Ascending aorta (tissue), 2 donors: ENCODE results near the gene ARHGAP15. TPM values are rescaled to one million over a fixed set of nuclear protein-coding genes. Genes with fewer than 3 reads are reported as not detected.

Experiments
- DNase-seq, 2 donors: peaks; one replicate each; pipeline ENCODE4 v3.0.0-alpha.2; 2019; ENCODE audit warnings: low spot score in 2 of 2
- H3K27ac ChIP-seq, 2 donors: fragments of 200-600 bp; sonication (generic); one replicate each; pipeline ENCODE4 v1.5.1; 2016 to 2017; ENCODE audit warnings: mild to moderate bottlenecking in 1 of 2
- H3K27me3 ChIP-seq: fragments of 200-600 bp; sonication (generic); one replicate; pipeline ENCODE4 v1.5.1; 2017
- H3K36me3 ChIP-seq, 2 donors: fragments of 200-600 bp; sonication (generic); one replicate each; pipeline ENCODE4 v1.5.1; 2016
- H3K4me1 ChIP-seq, 2 donors: fragments of 200-600 bp; sonication (generic); one replicate each; pipeline ENCODE4 v1.5.1; 2016 to 2017; ENCODE audit warnings: mild to moderate bottlenecking in 1 of 2
- H3K4me3 ChIP-seq, 2 donors: fragments of 200-600 bp; sonication (generic); one replicate each; pipeline ENCODE4 v1.5.1; 2016 to 2017; ENCODE audit warnings: mild to moderate bottlenecking in 1 of 2
- H3K9me3 ChIP-seq, 2 donors: fragments of 200-600 bp; sonication (generic); one replicate each; pipeline ENCODE4 v1.5.1; 2016
- CTCF ChIP-seq, 3 experiments: fragments of 200-600 bp in 2 of 3; fragments of 450-650 bp in 1 of 3; sonication (generic) in 2 of 3; IDR thresholded peaks; one replicate each; pipeline ENCODE4 v1.5.1; 2016 to 2019; ENCODE audit warnings: antibody characterized with exemption in 3 of 3, mild to moderate bottlenecking in 1 of 3, moderate library complexity in 1 of 3
- intact Hi-C: fragments of 100-400 bp; cut with DNase I; formaldehyde crosslinking; loops from one replicate; pipeline ENCODE4 v1.15.1; 2023
- total RNA-seq: library from RNA; depleted of rRNA; stranded (reverse); fragments of >200 nt; gene quantifications from one replicate; pipeline ENCODE4 v1.1.0, GENCODE V29; 2016

Gene ARHGAP15
- total RNA-seq, 1 donor from 2014 or later, result 1.4 TPM

- intact Hi-C loops, result no loop called here
- H3K4me1 ChIP-seq, result no peaks in the 10 kb centered on the region
- TF ChIP-seq CTCF (IDR thresholded peaks at IDR 0.05), result no peak
- no peak for DNase-seq
- no peak overlapping the region for H3K4me3 ChIP-seq
- no peaks in the 10 kb centered on the region for H3K9me3 ChIP-seq
- no peaks in the 10 kb centered on the region for H3K27me3 ChIP-seq
- H3K27ac ChIP-seq, result no peak overlapping the region
- no peaks in the 10 kb centered on the region for H3K36me3 ChIP-seq
Observed at GRCh38 chr2:143579456-143579855, 450.2 kb downstream of the ARHGAP15 start.

DNA sequence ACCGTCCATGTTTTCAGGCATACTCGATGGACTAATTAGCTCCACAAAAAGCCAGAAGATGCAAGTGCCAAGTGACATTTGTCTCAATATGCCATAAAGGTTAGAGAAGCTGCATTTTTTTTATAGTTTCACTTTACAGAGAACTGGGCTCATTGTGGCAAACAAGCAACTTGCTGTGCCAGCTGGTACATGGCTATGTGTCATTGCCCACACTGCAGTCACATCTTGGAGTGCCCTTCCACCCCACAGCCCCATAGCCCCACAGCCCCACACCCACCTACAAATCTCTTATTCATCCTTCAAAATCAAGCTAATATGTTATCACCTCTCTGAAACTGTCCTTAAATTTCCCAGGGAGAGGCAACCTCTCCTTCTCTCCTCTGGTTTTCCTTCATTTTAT lies 451.9 kb downstream of the ARHGAP15 start:
- no peaks in the 10 kb centered on the region for H3K36me3 ChIP-seq
- H3K27ac ChIP-seq, result no peak overlapping the region
- no peak for TF ChIP-seq CTCF (IDR thresholded peaks at IDR 0.05)
- no peaks in the 10 kb centered on the region for H3K4me1 ChIP-seq
- H3K9me3 ChIP-seq, result no peaks in the 10 kb centered on the region
- H3K4me3 ChIP-seq, result no peak overlapping the region
- intact Hi-C loops, result no loop called here
- H3K27me3 ChIP-seq, result no peaks in the 10 kb centered on the region
- DNase-seq, result no peak

- no peak for TF ChIP-seq CTCF (IDR thresholded peaks at IDR 0.05)
- no peaks in the 10 kb centered on the region for H3K9me3 ChIP-seq
- DNase-seq, result no peak
- no peaks in the 10 kb centered on the region for H3K27me3 ChIP-seq
- H3K27ac ChIP-seq, result no peak overlapping the region
- H3K4me1 ChIP-seq, result no peaks in the 10 kb centered on the region
- H3K4me3 ChIP-seq, result no peak overlapping the region
- H3K36me3 ChIP-seq, result no peaks in the 10 kb centered on the region
- intact Hi-C loops, result no loop called here
Observed at GRCh38 chr2:143582046-143582747, 453.0 kb downstream of the ARHGAP15 start.

DNA sequence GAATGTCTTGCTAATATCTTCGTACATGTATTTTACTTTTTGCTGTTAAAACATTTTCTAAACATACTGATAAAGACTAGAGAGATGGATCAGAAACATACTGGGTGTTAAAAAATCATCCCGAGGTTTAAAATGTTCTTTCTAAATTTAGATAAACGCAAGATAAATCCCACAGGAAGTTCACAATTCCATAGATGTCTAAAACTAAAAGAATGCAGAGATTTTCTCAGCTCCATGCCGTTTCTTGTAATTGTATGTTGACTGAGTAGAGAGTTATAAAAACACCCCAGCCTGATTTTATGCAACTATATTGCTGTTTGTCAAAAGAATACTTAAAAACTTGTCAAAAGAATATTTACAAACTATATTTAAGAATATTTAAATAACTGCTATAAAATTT lies 455.7 kb downstream of the ARHGAP15 start:
- intact Hi-C loops, result no loop called here
- Histone ChIP-seq H3K36me3 (no peaks in the 10 kb centered on the region), H3K27me3 (no peaks in the 10 kb centered on the region), H3K9me3 (no peaks in the 10 kb centered on the region), H3K4me3 (no peak overlapping the region), H3K4me1 (no peaks in the 10 kb centered on the region), H3K27ac (no peak overlapping the region)
- no peak for TF ChIP-seq CTCF (IDR thresholded peaks at IDR 0.05)
- DNase-seq, result no peak

GRCh38 chr2:143586119-143586518 lies 456.9 kb downstream of the ARHGAP15 start:
- no peaks in the 10 kb centered on the region for H3K9me3 ChIP-seq
- no peaks in the 10 kb centered on the region for H3K27me3 ChIP-seq
- no peaks in the 10 kb centered on the region for H3K4me1 ChIP-seq
- H3K4me3 ChIP-seq, result no peak overlapping the region
- no peaks in the 10 kb centered on the region for H3K36me3 ChIP-seq
- TF ChIP-seq CTCF (IDR thresholded peaks at IDR 0.05), result no peak
- DNase-seq, result no peak
- intact Hi-C loops, result no loop called here
- H3K27ac ChIP-seq, result no peak overlapping the region

GRCh38 chr2:143588746-143589145 lies 459.5 kb downstream of the ARHGAP15 start:
- DNase-seq, result no peak
- Histone ChIP-seq H3K4me1 (no peaks in the 10 kb centered on the region), H3K9me3 (no peaks in the 10 kb centered on the region), H3K36me3 (no peaks in the 10 kb centered on the region), H3K27ac (no peak overlapping the region), H3K4me3 (no peak overlapping the region), H3K27me3 (no peaks in the 10 kb centered on the region)
- intact Hi-C loops, result no loop called here
- no peak for TF ChIP-seq CTCF (IDR thresholded peaks at IDR 0.05)
